Activated B cell treated with CpG ODN at 0.5 μM for 24 hours (primary cell): Measurements from ENCODE around the gene PXN. TPM values are rescaled to one million over a fixed set of nuclear protein-coding genes. Genes with fewer than 3 reads are reported as not detected.
"Not testable (repeated sequence)": the region's sequence is repeated elsewhere in the genome, so short reads cannot be mapped to it uniquely, and the experiment has no call there.

ENCODE experiments used
- ATAC-seq: fragments of 200-7000 bp; cut with Tn5 transposase; one replicate; pipeline ENCODE4 v1.10.0; 2021; ENCODE audit warnings: low read depth, mild to moderate bottlenecking, moderate library complexity
- CTCF ChIA-PET: fragments of 350-600 bp; sonication (Branson Sonifier 250); formaldehyde crosslinking; loops from one replicate; lab custom pipeline; 2021; ENCODE audit warnings: antibody characterized with exemption; lab: Charles Lee
- POLR2A ChIA-PET: fragments of 350-600 bp; sonication (Branson Sonifier 250); formaldehyde crosslinking; loops from one replicate; lab custom pipeline; 2021; ENCODE audit warnings: antibody characterized with exemption; lab: Charles Lee
- DNase-seq: peaks from one replicate; pipeline ENCODE4 v3.0.0; 2022
- H3K27ac Mint-ChIP-seq: one replicate; pipeline ENCODE4 v1.8.0; 2020; ENCODE audit warnings: mixed read lengths
- H3K27me3 Mint-ChIP-seq: one replicate; pipeline ENCODE4 v1.8.0; 2021; ENCODE audit warnings: mixed read lengths
- H3K36me3 Mint-ChIP-seq: one replicate; pipeline ENCODE4 v1.8.0; 2021; ENCODE audit warnings: low read depth, mixed read lengths
- H3K4me1 Mint-ChIP-seq: one replicate; pipeline ENCODE4 v1.8.0; 2021; ENCODE audit warnings: mixed read lengths
- H3K4me3 Mint-ChIP-seq: one replicate; pipeline ENCODE4 v1.8.0; 2020; ENCODE audit warnings: mild to moderate bottlenecking, mixed read lengths
- H3K9me3 Mint-ChIP-seq: one replicate; pipeline ENCODE4 v1.8.0; 2020; ENCODE audit warnings: mixed read lengths
- CTCF ChIP-seq: fragments of 200-600 bp; IDR thresholded peaks from one replicate; pipeline ENCODE4 v1.8.0; 2022; ENCODE audit warnings: antibody characterized with exemption, mild to moderate bottlenecking
- intact Hi-C: fragments of 100-400 bp; cut with micrococcal nuclease; formaldehyde crosslinking; loops from one replicate; pipeline ENCODE4 v1.15.1; 2024
- total RNA-seq: library from RNA; stranded (reverse); gene quantifications from 2 replicates; pipeline ENCODE4 v1.2.3, GENCODE V29; 2022

PXN gene
- total RNA-seq, 1 donor from 2014 or later: 1.7 TPM

GRCh38 chr12:120238217-120238616 lies 27.3 kb downstream of the PXN start:
- peaks cover 66% of the 10 kb centered on the region for H3K27me3 Mint-ChIP-seq
- POLR2A ChIA-PET: interaction anchor here (1.5 to 2.4 kb wide), 3 partner anchors 37 to 54 kb away, joined by 4 to 15 read pairs (median 7); partner anchors contain the start of genes RNU4-2 and RPLP0
- TF ChIP-seq CTCF: no peak
- H3K27ac Mint-ChIP-seq: no peak overlapping the region
- ATAC-seq (no peak), DNase-seq (no peak)
- H3K36me3 Mint-ChIP-seq: no peaks in the 10 kb centered on the region
- no peaks in the 10 kb centered on the region for H3K9me3 Mint-ChIP-seq
- H3K4me1 Mint-ChIP-seq: peaks cover 2% of the 10 kb centered on the region
- intact Hi-C loops: no loop called here
- H3K4me3 Mint-ChIP-seq: no peak overlapping the region
- CTCF ChIA-PET: interaction anchor here (0.7 to 3.2 kb wide), 3 partner anchors 10 to 27 kb away, joined by 3 to 20 read pairs (median 4); partner anchors contain the start of gene PXN

GRCh38 chr12:120237360-120238171 lies 28.0 kb downstream of the PXN start:
- no peaks in the 10 kb centered on the region for H3K9me3 Mint-ChIP-seq
- POLR2A ChIA-PET: interaction anchor here (1.5 to 1.6 kb wide), 2 partner anchors 36 to 54 kb away, joined by 4 to 7 read pairs; partner anchors contain the start of genes RNU4-2 and RPLP0
- CTCF ChIA-PET: interaction anchor here (0.7 to 3.2 kb wide), 4 partner anchors 9 to 28 kb away, joined by 3 to 20 read pairs (median 6); partner anchors contain the start of gene PXN
- no peak overlapping the region for H3K27ac Mint-ChIP-seq
- intact Hi-C loops: no loop called here
- DNase-seq (no peak), ATAC-seq (no peak)
- no peaks in the 10 kb centered on the region for H3K36me3 Mint-ChIP-seq
- peaks cover 9% of the 10 kb centered on the region for H3K4me1 Mint-ChIP-seq
- H3K27me3 Mint-ChIP-seq: peaks cover 66% of the 10 kb centered on the region
- no peak for TF ChIP-seq CTCF
- H3K4me3 Mint-ChIP-seq: no peak overlapping the region

- POLR2A ChIA-PET: interaction anchor here (1.6 kb wide), 1 partner anchor 55 kb away, joined by 7 read pairs; the partner anchor contains the start of gene RNU4-2
Measured at GRCh38 chr12:120236809-120237208, 28.7 kb downstream of the PXN start.

GRCh38 chr12:120235369-120236323 lies 29.9 kb downstream of the PXN start:
- H3K27me3 Mint-ChIP-seq: peaks cover 59% of the 10 kb centered on the region
- DNase-seq (no peak), ATAC-seq (no peak)
- ChIA-PET CTCF (interaction anchor here (1.8 to 2.3 kb wide), 4 partner anchors 8 to 30 kb away, joined by 6 to 7 read pairs (median 6); partner anchors contain the start of gene PXN), POLR2A (interaction anchor here (0.5 to 1.6 kb wide), 5 partner anchors 8 to 58 kb away, joined by 3 to 7 read pairs (median 4); partner anchors contain the start of genes RNU4-1 and RNU4-2)
- H3K9me3 Mint-ChIP-seq: no peaks in the 10 kb centered on the region
- peaks cover 20% of the 10 kb centered on the region for H3K4me1 Mint-ChIP-seq
- no peak for TF ChIP-seq CTCF
- intact Hi-C loops: no loop called here
- no peaks in the 10 kb centered on the region for H3K36me3 Mint-ChIP-seq
- H3K27ac Mint-ChIP-seq: no peak overlapping the region
- H3K4me3 Mint-ChIP-seq: no peak overlapping the region

More at GRCh38 chr12:120236809-120237208, 28.7 kb downstream of the PXN start:
- intact Hi-C loops, H3K27ac Mint-ChIP-seq, H3K4me3 Mint-ChIP-seq, H3K36me3 Mint-ChIP-seq, DNase-seq, H3K9me3 Mint-ChIP-seq, ATAC-seq: not testable (repeated sequence)
- peaks cover 15% of the 10 kb centered on the region for H3K4me1 Mint-ChIP-seq
- peaks cover 63% of the 10 kb centered on the region for H3K27me3 Mint-ChIP-seq
- CTCF ChIA-PET: interaction anchor here (1.8 to 2.3 kb wide), 3 partner anchors 9 to 26 kb away, joined by 6 to 7 read pairs (median 7); no protein-coding TSS in a partner anchor
